Mononuclear cell (primary cell): Measurements from ENCODE around the gene SORBS1. TPM values are rescaled to one million over a fixed set of nuclear protein-coding genes. Genes with fewer than 3 reads are reported as not detected.

Source experiments
- H3K27me3 ChIP-seq: 2 replicates; pipeline ENCODE4 v1.6.0; 2011; ENCODE audit warnings: low read length, control low read depth; ENCODE audit not compliant: insufficient read depth
- H3K4me1 ChIP-seq: 2 replicates; pipeline ENCODE4 v1.5.1; 2011; ENCODE audit warnings: mild to moderate bottlenecking, low read length, control low read depth; ENCODE audit not compliant: insufficient read depth
- H3K4me3 ChIP-seq: 2 replicates; pipeline ENCODE4 v1.5.1; 2011; ENCODE audit warnings: mild to moderate bottlenecking, low read length, moderate library complexity
- H3K9me3 ChIP-seq: 2 replicates; pipeline ENCODE4 v1.5.1; 2011; ENCODE audit warnings: low read depth, mild to moderate bottlenecking, control low read depth, low read length
- total RNA-seq: library from RNA; depleted of rRNA; stranded (reverse); fragments of >200 nt; gene quantifications from one replicate; pipeline ENCODE4 v1.2.3, GENCODE V29; 2012

Gene SORBS1
- total RNA-seq, 1 donor, result 5.2 TPM

- Histone ChIP-seq H3K9me3 (no peaks in the 10 kb centered on the region), H3K4me3 (no peak overlapping the region), H3K27me3 (no peaks in the 10 kb centered on the region)
Observed at GRCh38 chr10:95324436-95325268, 236.5 kb downstream of the SORBS1 start.

DNA sequence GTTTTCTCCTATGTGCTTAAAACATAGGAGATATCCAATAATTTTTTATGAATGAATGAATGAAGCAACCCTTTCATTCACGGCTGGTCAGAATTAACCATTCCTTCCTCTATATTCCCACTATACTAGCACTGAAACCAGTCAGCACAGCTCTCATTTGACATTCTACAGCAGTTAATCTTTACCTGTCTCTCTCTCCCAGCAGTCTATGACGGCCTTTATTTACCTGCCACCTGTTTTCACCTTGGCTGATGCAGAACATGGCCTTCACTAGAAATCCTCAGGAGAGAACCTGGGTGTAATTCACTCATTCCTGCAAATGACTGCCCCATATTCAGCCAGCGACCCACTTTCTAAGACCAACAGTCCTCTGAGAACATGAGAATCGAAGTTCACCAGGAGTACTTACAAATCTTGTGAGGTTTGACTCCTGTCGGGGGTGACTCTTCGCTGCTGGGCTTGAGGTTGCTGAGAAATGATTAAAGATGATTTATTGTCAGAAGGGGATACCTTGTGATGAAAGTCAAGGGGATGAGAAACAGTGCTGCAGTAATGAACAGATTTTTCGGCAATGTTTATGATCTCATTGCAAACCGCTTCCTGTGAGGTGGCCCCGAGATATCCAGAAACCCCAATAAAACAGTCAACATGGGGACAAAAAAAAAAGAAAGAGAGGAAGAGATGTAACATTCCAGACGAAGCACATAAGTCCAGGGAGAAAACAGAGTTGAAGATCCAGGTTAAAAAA is 239.4 kb downstream of the SORBS1 start:
- no peak overlapping the region for H3K4me3 ChIP-seq
- H3K4me1 ChIP-seq, result no peaks in the 10 kb centered on the region
- no peaks in the 10 kb centered on the region for H3K9me3 ChIP-seq
- no peaks in the 10 kb centered on the region for H3K27me3 ChIP-seq

More at GRCh38 chr10:95324436-95325268, 236.5 kb downstream of the SORBS1 start:
- no peaks in the 10 kb centered on the region for H3K4me1 ChIP-seq

DNA sequence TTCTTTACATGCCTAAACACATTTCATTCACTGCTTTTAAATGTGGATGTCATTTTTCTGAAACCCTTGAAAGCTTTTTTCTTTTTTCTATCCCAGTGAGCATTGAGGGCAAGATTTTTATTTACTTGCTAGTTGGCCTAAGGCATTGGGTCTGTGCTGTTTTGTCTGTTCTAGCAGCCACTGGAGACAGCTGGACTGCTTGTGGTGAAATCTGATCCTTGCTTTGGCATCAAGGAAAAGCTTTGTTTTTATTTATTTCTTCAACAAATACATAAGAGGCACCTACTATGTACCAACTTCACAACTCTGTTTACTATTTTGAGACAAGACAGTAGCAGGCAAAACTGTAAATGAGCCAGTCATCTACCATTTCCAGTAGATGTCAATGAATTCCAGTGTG is 241.9 kb downstream of the SORBS1 start:
- Histone ChIP-seq H3K27me3 (no peaks in the 10 kb centered on the region), H3K9me3 (no peaks in the 10 kb centered on the region), H3K4me3 (no peak overlapping the region), H3K4me1 (no peaks in the 10 kb centered on the region)

GRCh38 chr10:95315509-95315908 is 245.7 kb downstream of the SORBS1 start:
- Histone ChIP-seq H3K4me3 (no peak overlapping the region), H3K27me3 (no peaks in the 10 kb centered on the region), H3K4me1 (peaks cover 1% of the 10 kb centered on the region), H3K9me3 (no peaks in the 10 kb centered on the region)

GRCh38 chr10:95314192-95314918 is 246.8 kb downstream of the SORBS1 start:
- Histone ChIP-seq H3K4me1 (peaks cover 3% of the 10 kb centered on the region), H3K27me3 (no peaks in the 10 kb centered on the region), H3K4me3 (no peak overlapping the region), H3K9me3 (no peaks in the 10 kb centered on the region)

GRCh38 chr10:95312986-95313495 is 248.1 kb downstream of the SORBS1 start:
- no peaks in the 10 kb centered on the region for H3K9me3 ChIP-seq

GRCh38 chr10:95312257-95312656 is 248.9 kb downstream of the SORBS1 start:
- no peak overlapping the region for H3K4me3 ChIP-seq
- H3K4me1 ChIP-seq, result peaks cover 3% of the 10 kb centered on the region
- no peaks in the 10 kb centered on the region for H3K27me3 ChIP-seq
- no peaks in the 10 kb centered on the region for H3K9me3 ChIP-seq

More at GRCh38 chr10:95312986-95313495, 248.1 kb downstream of the SORBS1 start:
- Histone ChIP-seq H3K27me3 (no peaks in the 10 kb centered on the region), H3K4me1 (peaks cover 3% of the 10 kb centered on the region), H3K4me3 (no peak overlapping the region)

- Histone ChIP-seq H3K27me3 (no peaks in the 10 kb centered on the region), H3K4me3 (no peak overlapping the region), H3K9me3 (no peaks in the 10 kb centered on the region), H3K4me1 (peaks cover 3% of the 10 kb centered on the region)
Observed at GRCh38 chr10:95309958-95310357, 251.2 kb downstream of the SORBS1 start.

- no peaks in the 10 kb centered on the region for H3K27me3 ChIP-seq
- H3K4me3 ChIP-seq, result no peak overlapping the region
- H3K9me3 ChIP-seq, result no peaks in the 10 kb centered on the region
- peaks cover 3% of the 10 kb centered on the region for H3K4me1 ChIP-seq
Observed at GRCh38 chr10:95308389-95309302, 252.5 kb downstream of the SORBS1 start.

DNA sequence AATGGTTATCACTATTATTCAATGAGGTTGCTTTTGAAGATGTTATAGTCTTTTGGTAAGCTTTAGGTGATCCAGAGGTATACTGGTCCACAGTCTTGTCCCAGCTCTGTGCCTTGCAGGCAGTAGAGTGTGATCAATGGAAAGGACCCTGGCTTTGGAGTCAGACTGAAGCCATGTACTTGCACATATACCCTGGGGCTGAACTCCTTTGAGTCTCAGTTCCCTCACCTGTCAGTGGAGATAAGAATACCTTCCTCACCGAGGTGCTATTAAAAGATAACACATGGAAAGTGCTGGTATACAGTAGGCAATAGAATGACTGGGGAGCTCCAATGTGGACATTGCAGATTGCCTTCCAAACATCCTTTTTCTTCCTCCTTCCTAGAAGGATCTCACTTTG is 254.3 kb downstream of the SORBS1 start:
- H3K27me3 ChIP-seq, result no peaks in the 10 kb centered on the region

GRCh38 chr10:95306318-95306650 is 254.9 kb downstream of the SORBS1 start:
- Histone ChIP-seq H3K27me3 (no peaks in the 10 kb centered on the region), H3K4me3 (no peak overlapping the region), H3K9me3 (no peaks in the 10 kb centered on the region), H3K4me1 (peaks cover 3% of the 10 kb centered on the region)

More for the DNA sequence above, 254.3 kb downstream of the SORBS1 start:
- Histone ChIP-seq H3K4me1 (peaks cover 3% of the 10 kb centered on the region), H3K4me3 (no peak overlapping the region), H3K9me3 (no peaks in the 10 kb centered on the region)

GRCh38 chr10:95305606-95306317 is 255.4 kb downstream of the SORBS1 start:
- Histone ChIP-seq H3K27me3 (no peaks in the 10 kb centered on the region), H3K9me3 (no peaks in the 10 kb centered on the region), H3K4me3 (no peak overlapping the region), H3K4me1 (peaks cover 3% of the 10 kb centered on the region)

DNA sequence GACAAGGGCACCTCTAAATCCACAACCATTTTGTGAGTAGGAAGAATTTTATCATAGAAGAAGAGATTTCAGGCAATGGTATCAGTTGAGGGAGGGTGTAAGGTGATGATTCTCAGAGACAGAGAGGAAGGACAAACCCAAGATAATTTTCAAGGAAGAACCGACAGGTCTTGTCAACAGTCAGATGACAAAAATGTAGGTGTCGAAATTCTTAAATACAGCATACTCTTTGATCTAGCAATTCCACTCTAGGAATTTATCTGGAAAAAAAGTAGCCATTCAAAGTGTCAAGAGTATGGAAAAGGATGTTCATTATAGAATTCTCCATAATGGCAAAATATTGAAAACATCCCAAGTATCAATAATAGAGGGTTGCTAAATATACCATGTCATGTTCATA is 256.2 kb downstream of the SORBS1 start:
- H3K4me3 ChIP-seq, result no peak overlapping the region
- H3K27me3 ChIP-seq, result no peaks in the 10 kb centered on the region
- H3K9me3 ChIP-seq, result no peaks in the 10 kb centered on the region
- H3K4me1 ChIP-seq, result no peaks in the 10 kb centered on the region

GRCh38 chr10:95304463-95304862 is 256.7 kb downstream of the SORBS1 start:
- Histone ChIP-seq H3K4me3 (no peak overlapping the region), H3K4me1 (no peaks in the 10 kb centered on the region), H3K9me3 (no peaks in the 10 kb centered on the region), H3K27me3 (no peaks in the 10 kb centered on the region)
